HEK293T (cell line): ENCODE results near the gene ABHD12.

Source experiments
- CTCF ChIA-PET: fragments of 350-600 bp; formaldehyde crosslinking; extraction: SDS; loops from one replicate; lab custom pipeline; 2021; ENCODE audit warnings: antibody characterized with exemption, inconsistent platforms; lab: Yijun Ruan, JAX
- POLR2A ChIA-PET: fragments of 350-600 bp; formaldehyde crosslinking; extraction: SDS; loops from one replicate; lab custom pipeline; 2020; ENCODE audit warnings: antibody characterized with exemption, inconsistent platforms; lab: Yijun Ruan, JAX
- DNase-seq: peaks from one replicate; pipeline ENCODE4 v3.0.0; 2012; ENCODE audit warnings: mixed read lengths; ENCODE audit errors: extremely low spot score
- ARNT ChIP-seq: fragments of 450-650 bp; IDR thresholded peaks from 2 replicates; pipeline ENCODE4 v1.6.1; 2017; ENCODE audit warnings: mild to moderate bottlenecking
- BHLHE40 ChIP-seq: fragments of 450-650 bp; IDR thresholded peaks from 2 replicates; pipeline ENCODE4 v1.6.1; 2016; ENCODE audit warnings: mild to moderate bottlenecking, moderate library complexity, borderline replicate concordance
- CTBP1 ChIP-seq: fragments of 450-650 bp; IDR thresholded peaks from 2 replicates; pipeline ENCODE4 v1.6.1; 2016; ENCODE audit warnings: borderline replicate concordance
- ELF4 ChIP-seq: fragments of 450-650 bp; IDR thresholded peaks from 2 replicates; pipeline ENCODE4 v1.6.1; 2017; ENCODE audit warnings: antibody characterized with exemption
- FOXA1 ChIP-seq: fragments of 450-650 bp; IDR thresholded peaks from 2 replicates; pipeline ENCODE4 v1.6.1; 2016; ENCODE audit warnings: mild to moderate bottlenecking
- FOXK2 ChIP-seq: fragments of 450-650 bp; IDR thresholded peaks from 2 replicates; pipeline ENCODE4 v1.6.1; 2016; ENCODE audit warnings: mild to moderate bottlenecking
- FOXM1 ChIP-seq: fragments of 450-650 bp; IDR thresholded peaks from 2 replicates; pipeline ENCODE4 v1.6.1; 2017; ENCODE audit warnings: mild to moderate bottlenecking, borderline replicate concordance
- HDGF ChIP-seq: fragments of 450-650 bp; IDR thresholded peaks from 2 replicates; pipeline ENCODE4 v1.6.1; 2017; ENCODE audit warnings: antibody characterized with exemption, borderline replicate concordance
- L3MBTL2 ChIP-seq: fragments of 450-650 bp; conservative IDR thresholded peaks from 2 replicates; pipeline ENCODE4 v1.6.1; 2016; ENCODE audit warnings: mild to moderate bottlenecking
- LEF1 ChIP-seq: fragments of 450-650 bp; IDR thresholded peaks from 2 replicates; pipeline ENCODE4 v1.6.1; 2017; ENCODE audit warnings: mild to moderate bottlenecking, borderline replicate concordance
- NFRKB ChIP-seq: fragments of 450-650 bp; IDR thresholded peaks from 2 replicates; pipeline ENCODE4 v1.6.1; 2016; ENCODE audit warnings: mild to moderate bottlenecking, moderate library complexity
- PKNOX1 ChIP-seq: fragments of 450-650 bp; IDR thresholded peaks from 2 replicates; pipeline ENCODE4 v1.6.1; 2016
- SP1 ChIP-seq: fragments of 450-650 bp; IDR thresholded peaks from 2 replicates; pipeline ENCODE4 v1.6.1; 2017
- SUZ12 ChIP-seq: fragments of 450-650 bp; IDR thresholded peaks from 2 replicates; pipeline ENCODE4 v1.6.1; 2016; ENCODE audit warnings: mild to moderate bottlenecking
- TARDBP ChIP-seq: fragments of 450-650 bp; IDR thresholded peaks from 2 replicates; pipeline ENCODE4 v1.6.1; 2016
- ZNF384 ChIP-seq: fragments of 450-650 bp; IDR thresholded peaks from 2 replicates; pipeline ENCODE4 v1.6.1; 2016

Gene ABHD12

GRCh38 chr20:25319241-25320034 lies 71.2 kb downstream of the ABHD12 start:
- no peak for TF ChIP-seq PKNOX1
- TF ChIP-seq SP1: no peak
- no peak for TF ChIP-seq TARDBP
- no peak for TF ChIP-seq ARNT
- no peak for TF ChIP-seq SUZ12
- no peak for TF ChIP-seq LEF1
- no peak for TF ChIP-seq FOXA1
- POLR2A ChIA-PET: no interaction called here
- DNase-seq: no peak
- CTCF ChIA-PET: no interaction called here

- no peak for DNase-seq
- TF ChIP-seq ELF4 (no peak), BHLHE40 (no peak), FOXK2 (no peak), TARDBP (no peak), ZNF384 (no peak), HDGF (no peak), L3MBTL2 (no peak)
These were observed 72.0 kb downstream of the ABHD12 start for GRCh38 chr20:25318471-25319240.

GRCh38 chr20:25317351-25318075 lies 73.1 kb downstream of the ABHD12 start:
- no peak for TF ChIP-seq ELF4
- no peak for TF ChIP-seq NFRKB
- TF ChIP-seq FOXM1: no peak
- CTCF ChIA-PET: no interaction called here

More at GRCh38 chr20:25318471-25319240, 72.0 kb downstream of the ABHD12 start:
- POLR2A ChIA-PET: interaction anchor here (1.2 kb wide), 1 partner anchor 74 kb away, joined by 3 read pairs; no protein-coding TSS in a partner anchor
- CTCF ChIA-PET: no interaction called here

GRCh38 chr20:25316506-25317190 lies 74.0 kb downstream of the ABHD12 start:
- ChIA-PET CTCF (no interaction called here), POLR2A (no interaction called here)
- TF ChIP-seq TARDBP: no peak
- no peak for TF ChIP-seq FOXK2
- TF ChIP-seq ZNF384: no peak
- no peak for TF ChIP-seq PKNOX1
- TF ChIP-seq BHLHE40: no peak
- no peak for TF ChIP-seq FOXM1
- no peak for TF ChIP-seq CTBP1
- no peak for TF ChIP-seq LEF1
- TF ChIP-seq SP1: no peak
- no peak for TF ChIP-seq NFRKB
- no peak for TF ChIP-seq HDGF
- TF ChIP-seq ARNT: no peak
- no peak for TF ChIP-seq FOXA1
- no peak for DNase-seq

More at GRCh38 chr20:25317351-25318075, 73.1 kb downstream of the ABHD12 start:
- POLR2A ChIA-PET: interaction anchor here (1.2 kb wide), 1 partner anchor 75 kb away, joined by 3 read pairs; no protein-coding TSS in a partner anchor
- DNase-seq: no peak

GRCh38 chr20:25315418-25316210 lies 75.0 kb downstream of the ABHD12 start:
- CTCF ChIA-PET: interaction anchor here (0.6 to 1.3 kb wide), 3 partner anchors 11 to 83 kb away, joined by 3 to 7 read pairs (median 3); no protein-coding TSS in a partner anchor
- TF ChIP-seq FOXM1 (no peak), LEF1 (no peak), BHLHE40 (no peak), L3MBTL2 (no peak), HDGF (no peak), PKNOX1 (no peak), ARNT (no peak), ELF4 (no peak), CTBP1 (no peak), NFRKB (no peak), SP1 (no peak), ZNF384 (no peak), SUZ12 (no peak), TARDBP (no peak), FOXK2 (no peak)
- POLR2A ChIA-PET: interaction anchor here (1.0 kb wide), 1 partner anchor 92 kb away, joined by 4 read pairs; the partner anchor contains the start of gene GINS1
- DNase-seq: no peak
